A673 (cell line): ENCODE results near the gene SCTR.

ENCODE experiments used
- EZH2 ChIP-seq: fragments of 200-600 bp; sonication (generic); IDR thresholded peaks from 2 replicates; pipeline ENCODE4 v1.6.1; 2017; ENCODE audit warnings: borderline replicate concordance, low read depth, mild to moderate bottlenecking, mixed read lengths, antibody characterized with exemption, low read length; ENCODE audit not compliant: poor library complexity, severe bottlenecking
- TF ChIP-seq, protein P1 (sequence below): fragments of 300-800, 200-600 bp; sonication (generic); conservative IDR thresholded peaks from 2 replicates; pipeline ENCODE4 v1.5.1; 2017; ENCODE audit warnings: low read depth, mild to moderate bottlenecking, antibody characterized with exemption, low read length, moderate library complexity, mixed read lengths

DNA sequence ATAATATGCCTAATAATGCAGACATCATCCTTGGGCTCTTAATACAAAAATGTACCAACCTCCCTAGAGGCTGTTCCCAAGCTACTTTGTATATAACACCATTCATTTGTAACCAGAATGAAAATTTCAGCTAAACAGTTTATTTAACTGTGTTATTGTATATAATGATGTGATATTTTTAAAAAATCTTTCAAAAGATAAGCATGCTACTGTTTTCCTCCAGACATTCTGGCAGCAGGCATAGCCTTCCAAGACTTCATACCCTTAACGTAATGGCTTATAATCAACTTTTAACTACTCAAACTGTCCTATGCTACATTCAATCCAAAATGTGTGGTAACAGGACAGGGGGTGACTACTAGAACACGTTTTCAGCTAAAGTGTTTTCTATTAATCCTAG lies 41.2 kb upstream of the SCTR start:
- TF ChIP-seq, protein P1, sequence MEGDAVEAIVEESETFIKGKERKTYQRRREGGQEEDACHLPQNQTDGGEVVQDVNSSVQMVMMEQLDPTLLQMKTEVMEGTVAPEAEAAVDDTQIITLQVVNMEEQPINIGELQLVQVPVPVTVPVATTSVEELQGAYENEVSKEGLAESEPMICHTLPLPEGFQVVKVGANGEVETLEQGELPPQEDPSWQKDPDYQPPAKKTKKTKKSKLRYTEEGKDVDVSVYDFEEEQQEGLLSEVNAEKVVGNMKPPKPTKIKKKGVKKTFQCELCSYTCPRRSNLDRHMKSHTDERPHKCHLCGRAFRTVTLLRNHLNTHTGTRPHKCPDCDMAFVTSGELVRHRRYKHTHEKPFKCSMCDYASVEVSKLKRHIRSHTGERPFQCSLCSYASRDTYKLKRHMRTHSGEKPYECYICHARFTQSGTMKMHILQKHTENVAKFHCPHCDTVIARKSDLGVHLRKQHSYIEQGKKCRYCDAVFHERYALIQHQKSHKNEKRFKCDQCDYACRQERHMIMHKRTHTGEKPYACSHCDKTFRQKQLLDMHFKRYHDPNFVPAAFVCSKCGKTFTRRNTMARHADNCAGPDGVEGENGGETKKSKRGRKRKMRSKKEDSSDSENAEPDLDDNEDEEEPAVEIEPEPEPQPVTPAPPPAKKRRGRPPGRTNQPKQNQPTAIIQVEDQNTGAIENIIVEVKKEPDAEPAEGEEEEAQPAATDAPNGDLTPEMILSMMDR = no peak
- TF ChIP-seq EZH2 = no peak
